ENCODE measurements around the gene TNRC6A. TPM values are rescaled to one million over a fixed set of nuclear protein-coding genes. Genes with fewer than 3 reads are reported as not detected.

Gene TNRC6A
- total RNA-seq, 2 experiments from 2014 or later = 27.7 to 28.9 TPM

DNA sequence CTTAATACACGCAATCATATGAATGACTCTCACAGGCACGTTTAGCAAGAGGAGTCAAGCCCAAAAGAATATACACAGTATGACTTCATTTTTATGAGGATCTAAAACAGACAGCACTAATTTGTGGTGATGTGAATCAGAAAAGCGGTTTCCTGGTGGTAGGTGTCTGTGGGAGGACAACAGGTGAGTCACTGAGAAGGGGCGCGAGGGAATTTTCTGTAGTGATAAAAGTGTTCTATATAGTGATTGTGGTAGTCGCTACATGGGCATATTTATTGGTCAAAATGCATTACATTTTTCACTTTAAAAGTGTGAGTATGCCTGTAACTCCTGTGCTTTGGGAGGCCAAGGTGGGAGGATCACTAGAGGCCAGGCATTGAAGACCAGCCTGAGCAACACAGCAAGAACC is 7.6 kb upstream of the TNRC6A start:
- Mint-ChIP-seq H3K9me3 (no peaks in the 10 kb centered on the region), H3K4me3 (no peak overlapping the region), H3K27me3 (peaks cover 6% of the 10 kb centered on the region), H3K27ac (no peak overlapping the region), H3K36me3 (ENCODE audit: low read depth) (no peaks in the 10 kb centered on the region), H3K4me1 (ENCODE audit: low read depth) (peaks cover 13% of the 10 kb centered on the region)
- TF ChIP-seq, protein P1, sequence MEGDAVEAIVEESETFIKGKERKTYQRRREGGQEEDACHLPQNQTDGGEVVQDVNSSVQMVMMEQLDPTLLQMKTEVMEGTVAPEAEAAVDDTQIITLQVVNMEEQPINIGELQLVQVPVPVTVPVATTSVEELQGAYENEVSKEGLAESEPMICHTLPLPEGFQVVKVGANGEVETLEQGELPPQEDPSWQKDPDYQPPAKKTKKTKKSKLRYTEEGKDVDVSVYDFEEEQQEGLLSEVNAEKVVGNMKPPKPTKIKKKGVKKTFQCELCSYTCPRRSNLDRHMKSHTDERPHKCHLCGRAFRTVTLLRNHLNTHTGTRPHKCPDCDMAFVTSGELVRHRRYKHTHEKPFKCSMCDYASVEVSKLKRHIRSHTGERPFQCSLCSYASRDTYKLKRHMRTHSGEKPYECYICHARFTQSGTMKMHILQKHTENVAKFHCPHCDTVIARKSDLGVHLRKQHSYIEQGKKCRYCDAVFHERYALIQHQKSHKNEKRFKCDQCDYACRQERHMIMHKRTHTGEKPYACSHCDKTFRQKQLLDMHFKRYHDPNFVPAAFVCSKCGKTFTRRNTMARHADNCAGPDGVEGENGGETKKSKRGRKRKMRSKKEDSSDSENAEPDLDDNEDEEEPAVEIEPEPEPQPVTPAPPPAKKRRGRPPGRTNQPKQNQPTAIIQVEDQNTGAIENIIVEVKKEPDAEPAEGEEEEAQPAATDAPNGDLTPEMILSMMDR (IDR thresholded peaks at IDR 0.05) = no peak
- intact Hi-C loops (cut with micrococcal nuclease) = no loop called here
- POLR2A ChIA-PET = interaction anchor here (0.7 kb wide), 1 partner anchor 174 kb away, joined by 4 read pairs; no protein-coding TSS in a partner anchor
- CTCF ChIA-PET = no interaction called here
- peak; percentile 91 for ATAC-seq
- DNase-seq = peak; percentile 83

GRCh38 chr16:24723663-24724062 is 5.8 kb upstream of the TNRC6A start:
- no peak overlapping the region for H3K27ac Mint-ChIP-seq

DNA sequence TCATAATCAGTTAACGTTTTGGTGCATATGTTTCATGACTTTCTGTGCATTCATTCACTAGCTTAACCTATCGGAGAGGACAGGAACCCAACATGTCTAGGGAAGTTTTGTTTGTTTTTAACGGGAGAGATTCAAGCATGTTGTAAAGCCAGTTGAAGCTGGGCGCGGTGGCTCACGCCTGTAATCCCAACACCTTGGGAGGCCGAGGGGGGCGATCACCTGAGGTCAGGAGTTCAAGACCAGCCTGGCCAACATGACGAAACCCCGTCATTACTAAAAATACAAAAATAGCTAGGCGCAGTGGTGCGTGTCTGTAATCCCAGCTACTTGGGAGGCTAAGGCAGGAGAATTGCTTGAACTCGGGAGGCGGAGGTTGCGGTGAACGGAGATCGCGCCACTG is 1.4 kb upstream of the TNRC6A start:
- intact Hi-C loops (cut with micrococcal nuclease) = no loop called here
- H3K4me1 Mint-ChIP-seq (ENCODE audit: low read depth) = peaks cover 27% of the 10 kb centered on the region
- TF ChIP-seq, protein P1 (IDR thresholded peaks at IDR 0.05) = no peak
- peaks cover 21% of the 10 kb centered on the region for H3K36me3 Mint-ChIP-seq (ENCODE audit: low read depth)
- ATAC-seq (no peak), DNase-seq (no peak)
- no peak overlapping the region for H3K27ac Mint-ChIP-seq
- no peak overlapping the region for H3K4me3 Mint-ChIP-seq
- no peaks in the 10 kb centered on the region for H3K9me3 Mint-ChIP-seq
- H3K27me3 Mint-ChIP-seq = no peaks in the 10 kb centered on the region
- ChIA-PET POLR2A (no interaction called here), CTCF (no interaction called here)

More at GRCh38 chr16:24723663-24724062, 5.8 kb upstream of the TNRC6A start:
- Mint-ChIP-seq H3K4me3 (no peak overlapping the region), H3K27me3 (no peaks in the 10 kb centered on the region), H3K9me3 (no peaks in the 10 kb centered on the region), H3K4me1 (ENCODE audit: low read depth) (peaks cover 16% of the 10 kb centered on the region), H3K36me3 (ENCODE audit: low read depth) (no peaks in the 10 kb centered on the region)
- TF ChIP-seq, protein P1 (IDR thresholded peaks at IDR 0.05) = no peak
- intact Hi-C loops (cut with micrococcal nuclease) = no loop called here
- ChIA-PET CTCF (no interaction called here), POLR2A (no interaction called here)
- no peak for DNase-seq
- peak; percentile 42 for ATAC-seq

DNA sequence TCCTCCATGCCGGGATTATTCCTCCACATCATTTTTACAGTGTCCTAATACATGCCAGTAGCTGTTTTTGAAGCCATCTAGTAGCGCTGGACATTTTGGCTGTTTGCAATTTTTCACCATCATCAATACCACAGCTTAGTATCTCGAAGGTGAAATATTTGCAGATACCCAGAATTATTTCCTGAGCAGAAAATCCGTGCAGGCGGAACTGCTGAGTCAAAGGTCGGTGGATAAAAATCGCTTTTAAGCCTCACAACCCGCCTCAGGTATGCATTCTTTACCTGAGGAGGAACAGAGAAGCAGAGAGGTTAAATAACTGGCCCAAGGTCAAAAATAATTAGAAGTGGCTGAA is 584 bp upstream of the TNRC6A start:
- Mint-ChIP-seq H3K27me3 (no peaks in the 10 kb centered on the region), H3K36me3 (ENCODE audit: low read depth) (peaks cover 28% of the 10 kb centered on the region), H3K4me1 (ENCODE audit: low read depth) (peaks cover 34% of the 10 kb centered on the region), H3K4me3 (peak overlapping the region; percentile 90), H3K9me3 (no peaks in the 10 kb centered on the region), H3K27ac (peak overlapping the region; percentile 96)
- CTCF ChIA-PET = no interaction called here
- ATAC-seq = peak; percentile 6
- TF ChIP-seq, protein P1 (IDR thresholded peaks at IDR 0.05) = no peak
- POLR2A ChIA-PET = interaction anchor here (0.7 kb wide), 3 partner anchors 9 to 161 kb away, joined by 3 to 5 read pairs (median 4); no protein-coding TSS in a partner anchor
- DNase-seq = no peak
- intact Hi-C loops (cut with micrococcal nuclease) = no loop called here

DNA sequence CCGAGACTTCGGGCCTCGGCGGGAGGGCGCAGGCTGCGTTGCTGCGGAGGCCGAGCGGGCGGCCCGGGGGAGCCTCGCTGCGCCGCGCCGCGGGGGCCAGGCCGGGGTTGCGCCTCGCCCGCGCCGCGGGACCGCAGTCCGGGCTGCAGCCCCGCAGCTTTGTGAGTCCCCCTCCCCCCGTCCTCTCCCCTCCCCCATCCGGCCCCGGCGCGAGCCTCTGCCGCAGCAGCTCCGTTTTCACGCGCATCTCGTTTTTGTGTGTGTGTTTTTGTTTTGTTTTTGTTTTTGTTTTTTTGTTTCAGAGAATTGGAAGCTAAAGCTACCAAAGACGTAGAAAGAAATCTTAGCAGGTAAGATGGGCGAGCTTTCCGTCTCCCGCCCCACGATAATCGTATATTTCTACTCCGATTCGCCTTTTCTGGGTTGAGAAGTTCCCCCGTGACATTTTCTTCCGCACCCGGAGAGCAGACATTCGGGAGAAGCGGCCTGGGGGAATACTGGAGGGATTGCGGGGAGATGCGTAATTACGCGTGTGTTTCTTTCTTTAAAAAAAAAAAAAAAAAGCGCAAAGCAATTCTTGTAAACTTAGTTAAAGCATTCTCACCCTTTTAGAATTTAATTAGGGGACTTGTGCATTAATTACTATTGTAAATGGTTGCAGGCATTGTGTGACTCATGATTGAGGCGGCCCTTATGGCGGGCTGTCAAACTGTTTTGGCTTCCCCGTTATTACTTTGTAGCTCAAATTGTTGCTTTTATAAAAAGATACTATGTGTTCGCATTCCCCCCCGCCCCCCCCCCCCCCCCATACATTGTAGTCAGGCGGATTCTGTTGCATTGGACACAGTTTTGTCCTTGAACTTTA is 732 bp downstream of the TNRC6A start:
- H3K36me3 Mint-ChIP-seq (ENCODE audit: low read depth) = peaks cover 34% of the 10 kb centered on the region
- peak overlapping the region; percentile 99 for H3K27ac Mint-ChIP-seq
- peak overlapping the region; percentile 96 for H3K4me3 Mint-ChIP-seq
- ChIA-PET CTCF (interaction anchor here (0.7 to 2.1 kb wide), 4 partner anchors 15 to 28 kb away, joined by 3 to 5 read pairs (median 4); no protein-coding TSS in a partner anchor), POLR2A (interaction anchor here (0.7 to 1.6 kb wide), 8 partner anchors 11 to 189 kb away, joined by 3 to 7 read pairs (median 4); no protein-coding TSS in a partner anchor)
- intact Hi-C loops (cut with micrococcal nuclease) = no loop called here
- no peaks in the 10 kb centered on the region for H3K27me3 Mint-ChIP-seq
- H3K4me1 Mint-ChIP-seq (ENCODE audit: low read depth) = peaks cover 46% of the 10 kb centered on the region
- H3K9me3 Mint-ChIP-seq = no peaks in the 10 kb centered on the region
- peak; percentile 61 for DNase-seq
- TF ChIP-seq, protein P1 (IDR thresholded peaks at IDR 0.05) = no peak
- peak; percentile 27 for ATAC-seq

Measured in activated CD8-positive, alpha-beta T cell treated with anti-CD3 and anti-CD28 coated beads for 36 hours (primary cell).